ENCODE results near the gene MPPED1. TPM values are rescaled to one million over a fixed set of nuclear protein-coding genes. Genes with fewer than 3 reads are reported as not detected.

The MPPED1 gene
- polyA plus RNA-seq, 1 of the 3 experiments (the other 2 are of a cell fraction), result 0.03 TPM

DNA sequence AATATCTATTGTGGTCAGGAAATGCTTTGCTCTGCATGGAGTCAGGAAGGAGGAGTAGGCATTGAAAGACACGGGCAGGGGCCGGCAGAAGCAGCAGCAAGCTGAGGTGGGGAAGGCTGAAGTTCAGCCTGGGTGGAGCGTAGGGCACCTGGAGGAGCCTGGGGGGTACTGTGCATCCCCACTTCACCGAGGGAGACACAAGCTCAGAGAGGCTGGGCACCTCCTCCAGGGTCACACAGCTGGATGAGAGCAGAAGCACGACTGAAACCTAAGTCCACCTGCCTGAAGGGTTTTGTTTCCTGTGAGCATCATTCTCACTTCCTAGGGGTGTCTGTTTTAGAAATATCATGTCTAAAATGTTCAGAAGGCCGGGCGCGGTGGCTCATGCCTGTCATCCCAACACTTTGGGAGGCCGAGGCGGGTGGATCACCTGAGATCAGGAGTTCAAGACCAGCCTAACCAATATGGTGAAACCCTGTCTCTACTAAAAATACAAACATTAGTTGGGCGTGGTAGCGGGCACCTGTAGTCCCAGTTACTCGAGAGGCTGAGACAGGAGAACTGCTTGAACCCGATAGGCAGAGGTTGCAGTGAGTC, 138.3 kb downstream of the MPPED1 start:
- WGBS (ENCODE audit: low lambda C conversion rate), result 78% methylated on average over 10 of the region's 14 CpGs
- TF ChIP-seq, protein P1, sequence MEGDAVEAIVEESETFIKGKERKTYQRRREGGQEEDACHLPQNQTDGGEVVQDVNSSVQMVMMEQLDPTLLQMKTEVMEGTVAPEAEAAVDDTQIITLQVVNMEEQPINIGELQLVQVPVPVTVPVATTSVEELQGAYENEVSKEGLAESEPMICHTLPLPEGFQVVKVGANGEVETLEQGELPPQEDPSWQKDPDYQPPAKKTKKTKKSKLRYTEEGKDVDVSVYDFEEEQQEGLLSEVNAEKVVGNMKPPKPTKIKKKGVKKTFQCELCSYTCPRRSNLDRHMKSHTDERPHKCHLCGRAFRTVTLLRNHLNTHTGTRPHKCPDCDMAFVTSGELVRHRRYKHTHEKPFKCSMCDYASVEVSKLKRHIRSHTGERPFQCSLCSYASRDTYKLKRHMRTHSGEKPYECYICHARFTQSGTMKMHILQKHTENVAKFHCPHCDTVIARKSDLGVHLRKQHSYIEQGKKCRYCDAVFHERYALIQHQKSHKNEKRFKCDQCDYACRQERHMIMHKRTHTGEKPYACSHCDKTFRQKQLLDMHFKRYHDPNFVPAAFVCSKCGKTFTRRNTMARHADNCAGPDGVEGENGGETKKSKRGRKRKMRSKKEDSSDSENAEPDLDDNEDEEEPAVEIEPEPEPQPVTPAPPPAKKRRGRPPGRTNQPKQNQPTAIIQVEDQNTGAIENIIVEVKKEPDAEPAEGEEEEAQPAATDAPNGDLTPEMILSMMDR (IDR thresholded peaks at IDR 0.05), result no peak
- TF ChIP-seq, protein P2, sequence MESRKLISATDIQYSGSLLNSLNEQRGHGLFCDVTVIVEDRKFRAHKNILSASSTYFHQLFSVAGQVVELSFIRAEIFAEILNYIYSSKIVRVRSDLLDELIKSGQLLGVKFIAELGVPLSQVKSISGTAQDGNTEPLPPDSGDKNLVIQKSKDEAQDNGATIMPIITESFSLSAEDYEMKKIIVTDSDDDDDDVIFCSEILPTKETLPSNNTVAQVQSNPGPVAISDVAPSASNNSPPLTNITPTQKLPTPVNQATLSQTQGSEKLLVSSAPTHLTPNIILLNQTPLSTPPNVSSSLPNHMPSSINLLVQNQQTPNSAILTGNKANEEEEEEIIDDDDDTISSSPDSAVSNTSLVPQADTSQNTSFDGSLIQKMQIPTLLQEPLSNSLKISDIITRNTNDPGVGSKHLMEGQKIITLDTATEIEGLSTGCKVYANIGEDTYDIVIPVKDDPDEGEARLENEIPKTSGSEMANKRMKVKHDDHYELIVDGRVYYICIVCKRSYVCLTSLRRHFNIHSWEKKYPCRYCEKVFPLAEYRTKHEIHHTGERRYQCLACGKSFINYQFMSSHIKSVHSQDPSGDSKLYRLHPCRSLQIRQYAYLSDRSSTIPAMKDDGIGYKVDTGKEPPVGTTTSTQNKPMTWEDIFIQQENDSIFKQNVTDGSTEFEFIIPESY (IDR thresholded peaks at IDR 0.05; ENCODE audit: borderline replicate concordance, low read depth), result no peak
- TF ChIP-seq NRF1 (IDR thresholded peaks at IDR 0.05; ENCODE audit: low read depth, low read length), result no peak
- Histone ChIP-seq H2AFZ (ENCODE audit: low read depth) (no peak overlapping the region), H3K4me2 (no peak overlapping the region), H4K20me1 (ENCODE audit: insufficient read depth) (no peaks in the 10 kb centered on the region), H3K27me3 (ENCODE audit: insufficient read depth) (no peaks in the 10 kb centered on the region), H3K36me3 (replicated peaks in 1 of 2; ENCODE audit: control insufficient read depth in 1 of 2, insufficient read depth in 2 of 2, low read length in 1 of 2) (no peaks in the 10 kb centered on the region), H3K9me3 (no peaks in the 10 kb centered on the region), H3K27ac (ENCODE audit: low read depth in 2 of 2, low read length in 1 of 2) (no peak overlapping the region), H3F3A (replicated peaks; ENCODE audit: insufficient read depth) (no peaks in the 10 kb centered on the region), H3K4me1 (ENCODE audit: control insufficient read depth in 1 of 2, insufficient read depth in 2 of 2, low read depth in 1 of 2, low read length in 1 of 2) (no peaks in the 10 kb centered on the region), H3K9ac (no peak overlapping the region), H3K4me3 (ENCODE audit: low read depth in 2 of 2, low read length in 1 of 2) (no peak overlapping the region), H3K79me2 (ENCODE audit: insufficient read depth) (no peaks in the 10 kb centered on the region), H3K9me2 (no peaks in the 10 kb centered on the region)
- ChIA-PET CTCF (no interaction called here), POLR2A (no interaction called here)
- DNase-seq, result no peak

DNA sequence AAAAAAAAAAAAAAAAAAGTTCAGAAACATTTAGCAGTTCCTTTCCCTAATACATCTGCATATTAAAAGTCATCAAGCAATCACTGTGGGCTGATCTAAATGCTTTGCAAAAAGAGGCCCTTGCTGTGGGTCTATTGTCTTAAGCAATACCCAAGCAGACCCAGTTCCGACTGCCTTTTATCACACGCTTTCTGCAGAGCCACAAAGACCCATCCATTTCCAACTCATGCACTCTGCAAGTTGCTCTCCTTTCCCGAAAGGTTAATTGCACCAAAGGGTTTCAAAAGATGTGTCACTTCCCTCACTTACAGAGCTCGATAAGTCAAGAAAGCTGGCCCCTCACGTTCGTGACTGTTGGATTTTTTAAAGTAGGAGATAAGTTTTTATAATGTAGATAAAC, 138.9 kb downstream of the MPPED1 start:
- H3K4me2 ChIP-seq, result no peak overlapping the region
- ChIA-PET CTCF (no interaction called here), POLR2A (no interaction called here)
- no peak overlapping the region for H3K4me3 ChIP-seq (ENCODE audit: low read depth in 2 of 2, low read length in 1 of 2)
- no peaks in the 10 kb centered on the region for H4K20me1 ChIP-seq (ENCODE audit: insufficient read depth)
- no peak overlapping the region for H3K9ac ChIP-seq
- H3K27me3 ChIP-seq (ENCODE audit: insufficient read depth), result no peaks in the 10 kb centered on the region
- H3K27ac ChIP-seq (ENCODE audit: low read depth in 2 of 2, low read length in 1 of 2), result no peak overlapping the region
- no peaks in the 10 kb centered on the region for H3K36me3 ChIP-seq (replicated peaks in 1 of 2; ENCODE audit: control insufficient read depth in 1 of 2, insufficient read depth in 2 of 2, low read length in 1 of 2)
- DNase-seq, result no peak
- H3K79me2 ChIP-seq (ENCODE audit: insufficient read depth), result no peaks in the 10 kb centered on the region
- H3F3A ChIP-seq (replicated peaks; ENCODE audit: insufficient read depth), result no peaks in the 10 kb centered on the region
- TF ChIP-seq ELF1 (IDR thresholded peaks at IDR 0.05) (no peak), NFIC (IDR thresholded peaks at IDR 0.05; ENCODE audit: borderline replicate concordance) (no peak), FOXJ3 (CRISPR knock-in tag; IDR thresholded peaks at IDR 0.05) (no peak), FOXM1 (IDR thresholded peaks at IDR 0.05; ENCODE audit: low read depth) (no peak), MXI1 (IDR thresholded peaks at IDR 0.05; ENCODE audit: low read depth, low read length) (no peak), MEF2A (IDR thresholded peaks at IDR 0.05; ENCODE audit: borderline replicate concordance, low read depth) (no peak)
- TF ChIP-seq, protein P2 (IDR thresholded peaks at IDR 0.05; ENCODE audit: borderline replicate concordance, low read depth), result no peak
- TF ChIP-seq, protein P3, sequence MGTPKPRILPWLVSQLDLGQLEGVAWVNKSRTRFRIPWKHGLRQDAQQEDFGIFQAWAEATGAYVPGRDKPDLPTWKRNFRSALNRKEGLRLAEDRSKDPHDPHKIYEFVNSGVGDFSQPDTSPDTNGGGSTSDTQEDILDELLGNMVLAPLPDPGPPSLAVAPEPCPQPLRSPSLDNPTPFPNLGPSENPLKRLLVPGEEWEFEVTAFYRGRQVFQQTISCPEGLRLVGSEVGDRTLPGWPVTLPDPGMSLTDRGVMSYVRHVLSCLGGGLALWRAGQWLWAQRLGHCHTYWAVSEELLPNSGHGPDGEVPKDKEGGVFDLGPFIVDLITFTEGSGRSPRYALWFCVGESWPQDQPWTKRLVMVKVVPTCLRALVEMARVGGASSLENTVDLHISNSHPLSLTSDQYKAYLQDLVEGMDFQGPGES (IDR thresholded peaks at IDR 0.05; ENCODE audit: low read depth, low read length), result no peak
- TF ChIP-seq, protein P4, sequence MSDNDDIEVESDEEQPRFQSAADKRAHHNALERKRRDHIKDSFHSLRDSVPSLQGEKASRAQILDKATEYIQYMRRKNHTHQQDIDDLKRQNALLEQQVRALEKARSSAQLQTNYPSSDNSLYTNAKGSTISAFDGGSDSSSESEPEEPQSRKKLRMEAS (IDR thresholded peaks at IDR 0.05; ENCODE audit: low read depth), result no peak
- no peaks in the 10 kb centered on the region for H3K4me1 ChIP-seq (ENCODE audit: control insufficient read depth in 1 of 2, insufficient read depth in 2 of 2, low read depth in 1 of 2, low read length in 1 of 2)
- H3K9me2 ChIP-seq, result no peaks in the 10 kb centered on the region
- H3K9me3 ChIP-seq, result no peaks in the 10 kb centered on the region
- WGBS (ENCODE audit: low lambda C conversion rate), result 82% methylated on average over 6 of the region's 6 CpGs
- no peak overlapping the region for H2AFZ ChIP-seq (ENCODE audit: low read depth)
